ENCODE results near the gene SLC30A1. TPM values are rescaled to one million over a fixed set of nuclear protein-coding genes. Genes with fewer than 3 reads are reported as not detected.

SLC30A1 gene
- total and polyA plus RNA-seq, 2 of the 13 experiments (the other 11 are each of a cell fraction or from before 2014, with no cell fraction given), result 5.9 to 24.4 TPM

DNA sequence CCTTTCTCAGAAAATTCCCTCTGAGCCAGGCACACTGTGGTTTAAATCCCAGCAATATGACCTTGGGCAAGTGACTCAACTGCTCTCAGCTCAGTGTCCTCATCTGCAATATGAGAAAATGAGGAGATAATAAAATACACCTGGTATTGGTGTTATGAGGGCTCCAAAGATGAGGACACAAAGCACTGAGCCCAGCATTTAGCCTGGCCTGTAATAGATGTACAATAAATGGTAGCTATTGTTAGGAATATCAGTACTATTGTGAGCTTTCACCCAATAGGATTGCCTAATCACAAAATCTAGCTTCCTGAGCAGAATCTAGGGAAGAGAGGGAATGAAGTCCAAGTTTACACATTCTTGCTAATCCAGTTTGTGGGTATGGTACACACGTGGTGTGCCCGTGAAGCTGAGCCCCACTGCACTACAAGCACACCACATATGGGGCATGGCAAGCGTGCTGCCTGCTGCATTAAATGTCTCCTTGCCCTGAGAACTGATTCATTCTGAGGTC, 24.3 kb upstream of the SLC30A1 start (continued):
- TF ChIP-seq ZNF383 (CRISPR knock-in tag; IDR thresholded peaks at IDR 0.05; ENCODE audit: borderline replicate concordance) (no peak), ESRRA (CRISPR knock-in tag; IDR thresholded peaks at IDR 0.05; ENCODE audit: low read depth) (peak; percentile 61; the same call in 1 of the 2 replicates), ZNF780A (CRISPR knock-in tag; IDR thresholded peaks at IDR 0.05) (no peak), ZNF432 (CRISPR knock-in tag; IDR thresholded peaks at IDR 0.05; ENCODE audit: borderline replicate concordance) (no peak), ZNF788 (CRISPR knock-in tag; IDR thresholded peaks at IDR 0.05; ENCODE audit: borderline replicate concordance) (peak; percentile 82; the same call in 1 of the 2 replicates), SMARCC2 (IDR thresholded peaks at IDR 0.05) (no peak), BORCS8-MEF2B (CRISPR knock-in tag; IDR thresholded peaks at IDR 0.05) (peak; percentile 41; the same call in 1 of the 2 replicates), ZNF160 (CRISPR knock-in tag; IDR thresholded peaks at IDR 0.05) (no peak), ZFP62 (CRISPR knock-in tag; IDR thresholded peaks at IDR 0.05) (no peak), CREB1 (IDR thresholded peaks at IDR 0.05) (no peak), CREB1 (CRISPR knock-in tag; IDR thresholded peaks at IDR 0.05) (peak; percentile 60; the same call in 1 of the 2 replicates), SAP130 (CRISPR knock-in tag; IDR thresholded peaks at IDR 0.05; ENCODE audit: low read depth) (peak; percentile 97), KDM3A (CRISPR knock-in tag; IDR thresholded peaks at IDR 0.05; ENCODE audit: low read depth) (0 out of 2 replicates have a peak, but pooled peaks have one; percentile 22), ZNF790 (CRISPR knock-in tag; IDR thresholded peaks at IDR 0.05; ENCODE audit: borderline replicate concordance) (no peak), FOXP1 (IDR thresholded peaks at IDR 0.05) (no peak), FOXP1 (CRISPR knock-in tag; IDR thresholded peaks at IDR 0.05) (peak; percentile 84), CHCHD3 (CRISPR knock-in tag; IDR thresholded peaks at IDR 0.05) (no peak), RFX3 (CRISPR knock-in tag; IDR thresholded peaks at IDR 0.05) (no peak), TBX2 (CRISPR knock-in tag; IDR thresholded peaks at IDR 0.05; ENCODE audit: borderline replicate concordance) (peak; percentile 90), MEF2D (CRISPR knock-in tag; IDR thresholded peaks at IDR 0.05) (peak; percentile 67; the same call in 1 of the 2 replicates), ZNF343 (CRISPR knock-in tag; IDR thresholded peaks at IDR 0.05) (no peak), ZNF329 (CRISPR knock-in tag; IDR thresholded peaks at IDR 0.05; ENCODE audit: low read depth) (no peak), KDM6A (CRISPR knock-in tag; IDR thresholded peaks at IDR 0.05; ENCODE audit: low read depth) (peak; percentile 79; the same call in 1 of the 2 replicates)
- TF ChIP-seq, protein P1, sequence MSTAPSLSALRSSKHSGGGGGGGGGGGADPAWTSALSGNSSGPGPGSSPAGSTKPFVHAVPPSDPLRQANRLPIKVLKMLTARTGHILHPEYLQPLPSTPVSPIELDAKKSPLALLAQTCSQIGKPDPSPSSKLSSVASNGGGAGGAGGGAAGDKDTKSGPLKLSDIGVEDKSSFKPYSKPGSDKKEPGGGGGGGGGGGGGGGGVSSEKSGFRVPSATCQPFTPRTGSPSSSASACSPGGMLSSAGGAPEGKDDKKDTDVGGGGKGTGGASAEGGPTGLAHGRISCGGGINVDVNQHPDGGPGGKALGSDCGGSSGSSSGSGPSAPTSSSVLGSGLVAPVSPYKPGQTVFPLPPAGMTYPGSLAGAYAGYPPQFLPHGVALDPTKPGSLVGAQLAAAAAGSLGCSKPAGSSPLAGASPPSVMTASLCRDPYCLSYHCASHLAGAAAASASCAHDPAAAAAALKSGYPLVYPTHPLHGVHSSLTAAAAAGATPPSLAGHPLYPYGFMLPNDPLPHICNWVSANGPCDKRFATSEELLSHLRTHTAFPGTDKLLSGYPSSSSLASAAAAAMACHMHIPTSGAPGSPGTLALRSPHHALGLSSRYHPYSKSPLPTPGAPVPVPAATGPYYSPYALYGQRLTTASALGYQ (CRISPR knock-in tag; IDR thresholded peaks at IDR 0.05), result peak; percentile 71; the same call in 1 of the 2 replicates
- TF ChIP-seq, protein P2, sequence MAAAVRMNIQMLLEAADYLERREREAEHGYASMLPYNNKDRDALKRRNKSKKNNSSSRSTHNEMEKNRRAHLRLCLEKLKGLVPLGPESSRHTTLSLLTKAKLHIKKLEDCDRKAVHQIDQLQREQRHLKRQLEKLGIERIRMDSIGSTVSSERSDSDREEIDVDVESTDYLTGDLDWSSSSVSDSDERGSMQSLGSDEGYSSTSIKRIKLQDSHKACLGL (CRISPR knock-in tag; IDR thresholded peaks at IDR 0.05), result no peak
- TF ChIP-seq, protein P3, sequence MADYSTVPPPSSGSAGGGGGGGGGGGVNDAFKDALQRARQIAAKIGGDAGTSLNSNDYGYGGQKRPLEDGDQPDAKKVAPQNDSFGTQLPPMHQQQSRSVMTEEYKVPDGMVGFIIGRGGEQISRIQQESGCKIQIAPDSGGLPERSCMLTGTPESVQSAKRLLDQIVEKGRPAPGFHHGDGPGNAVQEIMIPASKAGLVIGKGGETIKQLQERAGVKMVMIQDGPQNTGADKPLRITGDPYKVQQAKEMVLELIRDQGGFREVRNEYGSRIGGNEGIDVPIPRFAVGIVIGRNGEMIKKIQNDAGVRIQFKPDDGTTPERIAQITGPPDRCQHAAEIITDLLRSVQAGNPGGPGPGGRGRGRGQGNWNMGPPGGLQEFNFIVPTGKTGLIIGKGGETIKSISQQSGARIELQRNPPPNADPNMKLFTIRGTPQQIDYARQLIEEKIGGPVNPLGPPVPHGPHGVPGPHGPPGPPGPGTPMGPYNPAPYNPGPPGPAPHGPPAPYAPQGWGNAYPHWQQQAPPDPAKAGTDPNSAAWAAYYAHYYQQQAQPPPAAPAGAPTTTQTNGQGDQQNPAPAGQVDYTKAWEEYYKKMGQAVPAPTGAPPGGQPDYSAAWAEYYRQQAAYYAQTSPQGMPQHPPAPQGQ (CRISPR knock-in tag; IDR thresholded peaks at IDR 0.05; ENCODE audit: borderline replicate concordance), result peak; percentile 87; the same call in 1 of the 2 replicates
- TF ChIP-seq, protein P4, sequence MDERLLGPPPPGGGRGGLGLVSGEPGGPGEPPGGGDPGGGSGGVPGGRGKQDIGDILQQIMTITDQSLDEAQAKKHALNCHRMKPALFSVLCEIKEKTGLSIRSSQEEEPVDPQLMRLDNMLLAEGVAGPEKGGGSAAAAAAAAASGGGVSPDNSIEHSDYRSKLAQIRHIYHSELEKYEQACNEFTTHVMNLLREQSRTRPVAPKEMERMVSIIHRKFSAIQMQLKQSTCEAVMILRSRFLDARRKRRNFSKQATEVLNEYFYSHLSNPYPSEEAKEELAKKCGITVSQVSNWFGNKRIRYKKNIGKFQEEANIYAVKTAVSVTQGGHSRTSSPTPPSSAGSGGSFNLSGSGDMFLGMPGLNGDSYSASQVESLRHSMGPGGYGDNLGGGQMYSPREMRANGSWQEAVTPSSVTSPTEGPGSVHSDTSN (CRISPR knock-in tag; IDR thresholded peaks at IDR 0.05), result no peak

Data from HepG2 (cell line).